ENCODE measurements around the gene ADARB2. TPM values are rescaled to one million over a fixed set of nuclear protein-coding genes. Genes with fewer than 3 reads are reported as not detected.

The ADARB2 gene
- total RNA-seq, 8 experiments from 2014 or later = 0.13 to 2.6 (median 1.5) TPM

DNA sequence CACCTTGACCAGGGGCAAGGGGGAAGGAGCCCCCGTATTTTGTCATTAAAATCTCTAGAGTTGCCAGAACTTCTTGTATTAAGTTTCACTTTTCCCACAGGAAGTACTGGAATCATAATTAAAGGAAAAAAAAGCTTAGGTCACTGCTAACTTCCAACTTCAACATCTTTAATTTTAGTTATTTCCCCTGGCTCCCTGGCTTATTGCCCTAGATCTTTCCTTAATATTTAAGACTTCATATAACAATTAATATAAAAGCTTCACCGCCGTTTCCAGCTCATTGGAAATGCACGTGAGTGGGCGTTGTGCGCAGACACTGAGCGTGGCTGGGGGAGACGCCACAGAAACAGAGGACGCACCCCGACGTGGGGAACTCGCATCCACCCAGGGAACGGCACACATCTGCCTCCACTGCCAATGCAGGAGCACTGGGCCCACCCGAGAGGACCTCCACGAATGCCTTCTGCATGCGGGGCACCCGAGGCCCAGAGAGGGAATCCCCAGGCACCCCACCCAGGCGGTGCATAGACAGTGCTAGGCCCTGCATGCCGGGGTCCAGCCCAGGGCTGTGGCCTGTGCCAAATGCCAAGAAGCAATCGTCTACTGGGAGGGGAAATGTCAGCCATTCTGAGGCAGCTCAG, 72.2 kb downstream of the ADARB2 start:
- in situ Hi-C loops (cut with MboI; ENCODE audit: low pct_unique_long_range_greater_than_20kb in 2 of 9, low sequenced_read_pairs in 9 of 9, unreplicated experiment in 9 of 9) = no loop called here
- H3K27ac ChIP-seq = no peak overlapping the region
- peaks cover 22 to 27% of the 10 kb centered on the region in 2 donors for H3K4me1 ChIP-seq (replicated peaks in 1 of 2)
- 49 to 100% (median 74%) methylated on average over 1 to 12 of the region's 20 CpGs; no CpG with 5 or more reads in 2 of the 10 experiments for WGBS, 10 experiments
- no peak overlapping the region for H3K4me3 ChIP-seq
- ATAC-seq (replicated peaks in 6 of 8) = no peak

GRCh38 chr10:1664333-1664964, 72.9 kb downstream of the ADARB2 start:
- H3K27ac ChIP-seq = no peak overlapping the region
- H3K4me3 ChIP-seq = no peak overlapping the region
- in situ Hi-C loops (cut with MboI; ENCODE audit: low pct_unique_long_range_greater_than_20kb in 2 of 9, low sequenced_read_pairs in 9 of 9, unreplicated experiment in 9 of 9) = no loop called here

GRCh38 chr10:1663226-1663625, 74.1 kb downstream of the ADARB2 start:
- in situ Hi-C loops (cut with MboI; ENCODE audit: low pct_unique_long_range_greater_than_20kb in 2 of 9, low sequenced_read_pairs in 9 of 9, unreplicated experiment in 9 of 9) = no loop called here
- Histone ChIP-seq H3K27ac (no peak overlapping the region), H3K4me1 (replicated peaks in 1 of 2) (peaks cover 21 to 37% of the 10 kb centered on the region in 2 donors), H3K4me3 (no peak overlapping the region)
- 36 to 97% (median 77%) methylated on average over 1 to 10 of the region's 17 CpGs; no CpG with 5 or more reads in 2 of the 10 experiments for WGBS, 10 experiments
- ATAC-seq (replicated peaks in 6 of 8) = no peak

More at GRCh38 chr10:1664333-1664964, 72.9 kb downstream of the ADARB2 start:
- peaks cover 22 to 27% of the 10 kb centered on the region in 2 donors for H3K4me1 ChIP-seq (replicated peaks in 1 of 2)
- WGBS, 10 experiments = 20 to 100% (median 59%) methylated on average over 1 to 9 of the region's 15 CpGs; no CpG with 5 or more reads in 4 of the 10 experiments
- peak in 5 of 8 experiments; percentile 16 to 62 (median 42) for ATAC-seq (replicated peaks in 6 of 8)

- in situ Hi-C loops (cut with MboI; ENCODE audit: low pct_unique_long_range_greater_than_20kb in 2 of 9, low sequenced_read_pairs in 9 of 9, unreplicated experiment in 9 of 9) = no loop called here
- WGBS, 10 experiments = 13 to 100% (median 90%) methylated on average over 1 to 20 of the region's 20 CpGs; no CpG with 5 or more reads in 1 of the 10 experiments
- Histone ChIP-seq H3K27ac (no peak overlapping the region), H3K4me1 (replicated peaks in 1 of 2) (peaks cover 21 to 37% of the 10 kb centered on the region in 2 donors), H3K4me3 (no peak overlapping the region)
- peak in 1 of 8 experiments; percentile 4 for ATAC-seq (replicated peaks in 6 of 8)
Observed at GRCh38 chr10:1662438-1663025, 74.8 kb downstream of the ADARB2 start.

- ATAC-seq (replicated peaks in 6 of 8) = peak in 5 of 8 experiments; percentile 17 to 84 (median 69)
- Histone ChIP-seq H3K4me3 (no peak overlapping the region), H3K4me1 (replicated peaks in 1 of 2) (peaks cover 24 to 37% of the 10 kb centered on the region in 2 donors), H3K27ac (no peak overlapping the region)
- in situ Hi-C loops (cut with MboI; ENCODE audit: low pct_unique_long_range_greater_than_20kb in 2 of 9, low sequenced_read_pairs in 9 of 9, unreplicated experiment in 9 of 9) = no loop called here
- WGBS, 10 experiments = 0 to 74% (median 15%) methylated on average over 1 to 7 of the region's 14 CpGs; no CpG with 5 or more reads in 4 of the 10 experiments
Observed at GRCh38 chr10:1661859-1662437, 75.4 kb downstream of the ADARB2 start.

GRCh38 chr10:1661416-1661815, 75.9 kb downstream of the ADARB2 start:
- in situ Hi-C loops (cut with MboI; ENCODE audit: low pct_unique_long_range_greater_than_20kb in 2 of 9, low sequenced_read_pairs in 9 of 9, unreplicated experiment in 9 of 9) = no loop called here
- Histone ChIP-seq H3K27ac (no peak overlapping the region), H3K4me1 (replicated peaks in 1 of 2) (peaks cover 24 to 37% of the 10 kb centered on the region in 2 donors), H3K4me3 (no peak overlapping the region)
- 0 to 67% (median 20%) methylated on average over 1 to 2 of the region's 3 CpGs; no CpG with 5 or more reads in 7 of the 10 experiments for WGBS, 10 experiments
- ATAC-seq (replicated peaks in 6 of 8) = peak in 3 of 8 experiments; percentile 6 to 38 (median 16)

DNA sequence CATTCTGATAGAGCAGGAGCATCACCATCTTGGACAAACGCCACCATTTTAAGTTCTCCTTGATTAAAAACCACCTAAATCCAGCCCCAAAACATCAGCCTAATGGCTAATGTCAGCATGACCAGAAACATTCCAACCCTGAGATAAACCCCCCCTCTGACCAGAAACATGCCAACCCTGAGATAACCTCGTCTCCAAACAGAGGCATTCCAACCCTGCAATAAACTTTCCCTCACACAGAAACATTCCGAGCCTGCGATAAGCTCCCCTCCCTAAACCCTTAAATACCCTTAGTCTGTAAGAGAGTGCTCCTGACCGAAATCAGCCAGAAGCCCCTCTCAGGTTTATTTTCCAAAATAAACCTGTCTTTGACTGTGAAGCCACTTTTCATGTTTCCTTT, 76.5 kb downstream of the ADARB2 start:
- in situ Hi-C loops (cut with MboI; ENCODE audit: low pct_unique_long_range_greater_than_20kb in 2 of 9, low sequenced_read_pairs in 9 of 9, unreplicated experiment in 9 of 9) = no loop called here
- no peak for ATAC-seq (replicated peaks in 6 of 8)
- no peak overlapping the region for H3K4me3 ChIP-seq
- 0 to 100% (median 67%) methylated on average over 1 to 4 of the region's 5 CpGs; no CpG with 5 or more reads in 2 of the 10 experiments for WGBS, 10 experiments
- peaks cover 25 to 37% of the 10 kb centered on the region in 2 donors for H3K4me1 ChIP-seq (replicated peaks in 1 of 2)
- H3K27ac ChIP-seq = no peak overlapping the region

DNA sequence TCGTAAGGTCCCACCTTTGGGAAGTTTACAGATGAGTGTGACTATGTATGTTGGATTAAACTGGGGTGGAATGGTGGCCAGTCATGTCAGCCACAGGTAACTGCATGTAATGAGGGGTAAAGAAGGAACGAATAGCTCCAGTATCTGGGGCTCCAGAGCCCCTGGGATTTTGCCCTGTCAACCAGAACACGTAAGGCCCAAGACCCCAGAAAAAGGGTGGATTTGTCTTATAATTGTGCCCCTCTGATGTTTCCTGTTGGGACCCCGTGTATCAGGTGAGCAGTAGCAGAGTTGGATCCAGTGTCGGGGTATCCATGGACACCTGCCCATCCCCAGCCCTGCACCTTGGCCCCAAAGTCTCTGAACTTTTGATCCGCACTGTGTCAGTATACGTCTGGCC, 76.9 kb downstream of the ADARB2 start:
- Histone ChIP-seq H3K4me3 (no peak overlapping the region), H3K27ac (no peak overlapping the region), H3K4me1 (replicated peaks in 1 of 2) (peaks cover 29 to 37% of the 10 kb centered on the region in 2 donors)
- WGBS, 10 experiments = 4 to 100% (median 80%) methylated on average over 1 to 5 of the region's 7 CpGs; no CpG with 5 or more reads in 3 of the 10 experiments
- no peak for ATAC-seq (replicated peaks in 6 of 8)
- in situ Hi-C loops (cut with MboI; ENCODE audit: low pct_unique_long_range_greater_than_20kb in 2 of 9, low sequenced_read_pairs in 9 of 9, unreplicated experiment in 9 of 9) = no loop called here

- WGBS, 10 experiments = 20 to 83% (median 60%) methylated on average over 1 to 11 of the region's 21 CpGs; no CpG with 5 or more reads in 3 of the 10 experiments
- no peak overlapping the region for H3K27ac ChIP-seq
- H3K4me1 ChIP-seq (replicated peaks in 1 of 2) = peaks cover 35 to 40% of the 10 kb centered on the region in 2 donors
- in situ Hi-C loops (cut with MboI; ENCODE audit: low pct_unique_long_range_greater_than_20kb in 2 of 9, low sequenced_read_pairs in 9 of 9, unreplicated experiment in 9 of 9) = no loop called here
- H3K4me3 ChIP-seq = no peak overlapping the region
- no peak for ATAC-seq (replicated peaks in 6 of 8)
Observed at GRCh38 chr10:1659221-1659791, 78.0 kb downstream of the ADARB2 start.

- WGBS, 10 experiments = 7 to 79% (median 45%) methylated on average over 2 to 5 of the region's 6 CpGs; no CpG with 5 or more reads in 3 of the 10 experiments
- Histone ChIP-seq H3K4me1 (replicated peaks in 1 of 2) (peaks cover 35 to 38% of the 10 kb centered on the region in 2 donors), H3K4me3 (no peak overlapping the region), H3K27ac (no peak overlapping the region)
- in situ Hi-C loops (cut with MboI; ENCODE audit: low pct_unique_long_range_greater_than_20kb in 2 of 9, low sequenced_read_pairs in 9 of 9, unreplicated experiment in 9 of 9) = no loop called here
- peak in 4 of 8 experiments; percentile 18 to 39 (median 26) for ATAC-seq (replicated peaks in 6 of 8)
Observed at GRCh38 chr10:1658658-1659057, 78.7 kb downstream of the ADARB2 start.

GRCh38 chr10:1657479-1657878, 79.8 kb downstream of the ADARB2 start:
- Histone ChIP-seq H3K4me1 (replicated peaks in 1 of 2) (peaks cover 35 to 37% of the 10 kb centered on the region in 2 donors), H3K4me3 (no peak overlapping the region), H3K27ac (no peak overlapping the region)
- in situ Hi-C loops (cut with MboI; ENCODE audit: low pct_unique_long_range_greater_than_20kb in 2 of 9, low sequenced_read_pairs in 9 of 9, unreplicated experiment in 9 of 9) = no loop called here
- WGBS, 10 experiments = 0 to 80% (median 38%) methylated on average over 1 to 4 of the region's 7 CpGs; no CpG with 5 or more reads in 1 of the 10 experiments
- ATAC-seq (replicated peaks in 6 of 8) = peak in 4 of 8 experiments; percentile 22 to 36 (median 25)

- Histone ChIP-seq H3K27ac (no peak overlapping the region), H3K4me3 (no peak overlapping the region), H3K4me1 (replicated peaks in 1 of 2) (peaks cover 36 to 42% of the 10 kb centered on the region in 2 donors)
- ATAC-seq (replicated peaks in 6 of 8) = no peak
- 0 to 78% (median 76%) methylated on average over 2 to 3 of the region's 3 CpGs; no CpG with 5 or more reads in 5 of the 10 experiments for WGBS, 10 experiments
- in situ Hi-C loops (cut with MboI; ENCODE audit: low pct_unique_long_range_greater_than_20kb in 2 of 9, low sequenced_read_pairs in 9 of 9, unreplicated experiment in 9 of 9) = no loop called here
Observed at GRCh38 chr10:1655367-1655766, 82.0 kb downstream of the ADARB2 start.
